Endothelial cell (in vitro differentiated cells): ENCODE data around the gene ST6GALNAC2. TPM values are rescaled to one million over a fixed set of nuclear protein-coding genes. Genes with fewer than 3 reads are reported as not detected.

Source experiments
- DNase-seq: peaks from one replicate; pipeline ENCODE4 v3.0.0; 2021; ENCODE audit warnings: low spot score
- H3K27ac Mint-ChIP-seq: one replicate; pipeline ENCODE4 v1.8.0; 2021; ENCODE audit warnings: mixed read lengths, inconsistent platforms; ENCODE audit not compliant: unreplicated experiment
- H3K27me3 Mint-ChIP-seq: one replicate; pipeline ENCODE4 v1.8.0; 2021; ENCODE audit warnings: mild to moderate bottlenecking, moderate library complexity, mixed read lengths, inconsistent platforms; ENCODE audit not compliant: unreplicated experiment
- H3K36me3 Mint-ChIP-seq: one replicate; pipeline ENCODE4 v1.8.0; 2021; ENCODE audit warnings: mild to moderate bottlenecking, low read depth, mixed read lengths, inconsistent platforms; ENCODE audit not compliant: unreplicated experiment
- H3K4me1 Mint-ChIP-seq: one replicate; pipeline ENCODE4 v1.8.0; 2021; ENCODE audit warnings: mild to moderate bottlenecking, mixed read lengths, inconsistent platforms; ENCODE audit not compliant: unreplicated experiment
- H3K4me3 Mint-ChIP-seq: one replicate; pipeline ENCODE4 v1.8.0; 2021; ENCODE audit warnings: mild to moderate bottlenecking, mixed read lengths, inconsistent platforms; ENCODE audit not compliant: unreplicated experiment
- H3K9me3 Mint-ChIP-seq: one replicate; pipeline ENCODE4 v1.8.0; 2021; ENCODE audit warnings: mixed read lengths, inconsistent platforms; ENCODE audit not compliant: unreplicated experiment
- total RNA-seq: library from RNA; stranded (reverse); fragmentation: NEBNext Ultra II Directional; extraction: Animal tissue kit (Norgen Biotek cat#: 25700); gene quantifications from one replicate; pipeline ENCODE4 v1.2.1, GENCODE V29; 2021; ENCODE audit not compliant: unreplicated experiment
- TF ChIP-seq, protein P1 (sequence below): fragments of 200-600 bp; sonication (generic); IDR thresholded peaks from one replicate; pipeline ENCODE4 v1.5.0; 2021; ENCODE audit warnings: antibody characterized with exemption; ENCODE audit not compliant: unreplicated experiment

ST6GALNAC2 gene
- total RNA-seq, 1 donor from 2014 or later: 2.2 TPM

DNA sequence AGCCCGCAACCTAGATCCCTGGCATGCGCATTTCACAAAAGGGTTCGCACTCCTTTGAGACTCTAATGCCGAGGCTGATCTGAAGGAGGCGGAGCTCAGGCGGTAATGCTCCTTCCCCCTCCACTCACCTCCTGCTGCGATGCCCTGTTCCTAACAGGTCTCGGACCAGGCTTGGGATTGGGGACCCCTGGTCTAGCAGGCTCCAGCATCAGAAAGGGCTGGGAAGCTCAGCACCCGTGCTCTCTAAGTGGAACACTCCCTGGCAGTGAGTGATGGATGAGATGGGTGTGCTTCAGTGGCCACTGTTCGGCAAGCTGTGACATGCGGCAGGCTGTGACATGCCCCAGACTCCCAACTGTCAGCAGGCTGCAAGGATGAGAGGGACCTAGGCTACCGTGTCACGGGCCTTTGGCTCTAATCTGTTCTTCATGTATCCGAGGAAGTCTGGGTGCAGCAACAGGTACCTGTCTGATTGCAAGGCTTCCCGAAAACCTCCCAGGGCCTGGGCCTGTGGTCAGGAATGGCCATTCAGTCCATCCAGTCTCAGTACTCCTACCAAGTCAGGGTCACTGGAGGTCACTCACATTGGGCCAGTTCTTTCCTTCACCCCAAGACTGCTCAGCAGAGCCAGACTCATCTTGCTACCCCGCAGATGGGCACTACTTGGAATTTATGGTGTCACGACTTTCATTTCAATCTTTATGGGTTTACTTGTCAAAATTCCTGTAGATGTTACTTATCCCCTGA, 1.3 kb upstream of the ST6GALNAC2 start:
- Mint-ChIP-seq H3K4me1 (no peaks in the 10 kb centered on the region), H3K27me3 (peaks cover 28% of the 10 kb centered on the region), H3K27ac (no peak overlapping the region), H3K9me3 (no peaks in the 10 kb centered on the region), H3K4me3 (peak overlapping the region; percentile 75), H3K36me3 (peaks cover 11% of the 10 kb centered on the region)
- no peak for DNase-seq
- TF ChIP-seq, protein P1, sequence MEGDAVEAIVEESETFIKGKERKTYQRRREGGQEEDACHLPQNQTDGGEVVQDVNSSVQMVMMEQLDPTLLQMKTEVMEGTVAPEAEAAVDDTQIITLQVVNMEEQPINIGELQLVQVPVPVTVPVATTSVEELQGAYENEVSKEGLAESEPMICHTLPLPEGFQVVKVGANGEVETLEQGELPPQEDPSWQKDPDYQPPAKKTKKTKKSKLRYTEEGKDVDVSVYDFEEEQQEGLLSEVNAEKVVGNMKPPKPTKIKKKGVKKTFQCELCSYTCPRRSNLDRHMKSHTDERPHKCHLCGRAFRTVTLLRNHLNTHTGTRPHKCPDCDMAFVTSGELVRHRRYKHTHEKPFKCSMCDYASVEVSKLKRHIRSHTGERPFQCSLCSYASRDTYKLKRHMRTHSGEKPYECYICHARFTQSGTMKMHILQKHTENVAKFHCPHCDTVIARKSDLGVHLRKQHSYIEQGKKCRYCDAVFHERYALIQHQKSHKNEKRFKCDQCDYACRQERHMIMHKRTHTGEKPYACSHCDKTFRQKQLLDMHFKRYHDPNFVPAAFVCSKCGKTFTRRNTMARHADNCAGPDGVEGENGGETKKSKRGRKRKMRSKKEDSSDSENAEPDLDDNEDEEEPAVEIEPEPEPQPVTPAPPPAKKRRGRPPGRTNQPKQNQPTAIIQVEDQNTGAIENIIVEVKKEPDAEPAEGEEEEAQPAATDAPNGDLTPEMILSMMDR: no peak

DNA sequence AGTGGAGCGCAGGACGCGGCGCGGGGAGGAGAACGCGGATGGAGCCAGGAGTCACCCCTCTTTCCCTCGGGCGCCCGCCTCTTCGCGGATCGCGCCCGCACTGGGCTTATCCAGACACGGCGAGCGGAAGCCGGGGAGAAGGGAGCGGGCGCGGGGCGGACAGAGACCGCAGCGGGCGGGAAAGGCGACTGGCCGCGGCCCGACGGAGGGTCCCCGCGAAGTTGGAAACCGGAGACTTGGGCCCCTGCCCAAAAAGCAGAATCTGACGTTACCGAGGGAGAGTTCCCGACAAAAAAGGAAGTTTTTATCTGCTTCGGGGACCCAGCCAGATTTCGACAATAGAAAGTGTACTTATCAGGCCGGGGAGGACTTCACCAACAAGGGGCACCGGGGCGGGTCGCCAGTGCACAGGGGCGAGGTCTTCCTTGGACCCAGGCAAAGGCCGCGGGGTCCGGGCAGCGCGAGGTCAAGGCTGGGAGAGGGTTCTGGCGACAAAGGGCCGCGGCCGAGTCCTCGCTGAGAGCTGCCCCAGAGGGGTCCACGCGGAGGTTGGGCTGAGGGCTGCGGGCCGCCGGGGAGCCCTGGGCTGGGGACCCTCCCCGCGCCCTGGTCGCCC, 519 bp downstream of the ST6GALNAC2 start:
- H3K36me3 Mint-ChIP-seq: peaks cover 11% of the 10 kb centered on the region
- DNase-seq: peak; percentile 30
- H3K9me3 Mint-ChIP-seq: no peaks in the 10 kb centered on the region
- TF ChIP-seq, protein P1: no peak
- peak overlapping the region; percentile 51 for H3K4me3 Mint-ChIP-seq
- H3K4me1 Mint-ChIP-seq: no peaks in the 10 kb centered on the region
- H3K27ac Mint-ChIP-seq: no peak overlapping the region
- H3K27me3 Mint-ChIP-seq: peaks cover 28% of the 10 kb centered on the region

DNA sequence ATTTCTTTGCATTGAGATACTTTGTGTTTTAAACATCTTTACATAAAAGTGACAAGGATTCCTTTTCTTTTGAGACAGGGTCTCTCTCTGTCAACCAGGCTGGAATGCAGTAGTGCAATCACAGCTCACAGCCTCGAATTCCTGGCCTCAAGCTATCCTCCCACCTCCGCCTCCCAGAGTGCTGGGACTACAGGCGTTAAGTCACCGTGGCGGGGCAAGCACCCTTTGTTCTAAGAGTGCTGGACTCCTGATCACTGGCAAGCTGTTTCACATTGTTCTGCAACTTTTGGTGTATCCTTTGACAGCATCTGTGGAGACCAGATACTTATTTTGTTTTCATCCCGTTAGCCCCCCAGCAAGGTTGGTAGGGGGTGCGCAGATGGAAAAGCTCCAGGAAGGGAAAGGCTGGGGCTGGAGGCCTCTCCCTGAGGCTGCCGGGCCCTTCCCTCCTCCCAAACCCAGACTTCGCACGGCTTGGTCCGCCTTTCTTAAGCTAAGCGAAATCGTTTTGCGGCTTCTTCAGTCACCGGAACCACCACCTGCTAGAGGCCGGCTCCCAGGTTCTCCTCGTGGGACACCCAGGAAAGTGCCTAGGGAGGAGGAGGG, 1.1 kb downstream of the ST6GALNAC2 start:
- no peak for DNase-seq
- Mint-ChIP-seq H3K4me3 (peak overlapping the region; percentile 25), H3K27ac (no peak overlapping the region), H3K27me3 (peaks cover 28% of the 10 kb centered on the region), H3K36me3 (peaks cover 11% of the 10 kb centered on the region), H3K9me3 (no peaks in the 10 kb centered on the region), H3K4me1 (no peaks in the 10 kb centered on the region)
- TF ChIP-seq, protein P1: no peak

DNA sequence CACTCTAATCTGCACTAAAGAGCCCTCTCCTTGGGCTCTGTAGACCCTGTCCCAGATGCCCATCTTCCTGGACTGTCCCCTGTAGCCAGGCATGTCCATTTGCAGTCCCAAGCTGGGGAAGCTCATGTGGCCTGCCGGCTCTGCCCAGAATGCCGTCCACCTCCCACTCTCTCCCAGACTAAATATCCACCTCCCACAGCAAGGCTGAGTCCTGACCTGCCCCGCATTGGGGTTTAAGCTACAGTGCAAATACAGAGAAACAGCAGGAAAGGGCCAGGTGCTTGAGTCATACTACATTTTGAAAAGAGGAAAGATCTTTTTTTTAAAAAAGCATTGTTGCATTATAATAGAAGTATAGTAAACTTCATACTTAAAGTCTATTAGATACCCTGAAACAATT, 3.0 kb downstream of the ST6GALNAC2 start:
- H3K4me1 Mint-ChIP-seq: no peaks in the 10 kb centered on the region
- H3K9me3 Mint-ChIP-seq: no peaks in the 10 kb centered on the region
- no peak for DNase-seq
- H3K27me3 Mint-ChIP-seq: peaks cover 22% of the 10 kb centered on the region
- no peak overlapping the region for H3K27ac Mint-ChIP-seq
- H3K4me3 Mint-ChIP-seq: no peak overlapping the region
- TF ChIP-seq, protein P1: no peak
- peaks cover 5% of the 10 kb centered on the region for H3K36me3 Mint-ChIP-seq

DNA sequence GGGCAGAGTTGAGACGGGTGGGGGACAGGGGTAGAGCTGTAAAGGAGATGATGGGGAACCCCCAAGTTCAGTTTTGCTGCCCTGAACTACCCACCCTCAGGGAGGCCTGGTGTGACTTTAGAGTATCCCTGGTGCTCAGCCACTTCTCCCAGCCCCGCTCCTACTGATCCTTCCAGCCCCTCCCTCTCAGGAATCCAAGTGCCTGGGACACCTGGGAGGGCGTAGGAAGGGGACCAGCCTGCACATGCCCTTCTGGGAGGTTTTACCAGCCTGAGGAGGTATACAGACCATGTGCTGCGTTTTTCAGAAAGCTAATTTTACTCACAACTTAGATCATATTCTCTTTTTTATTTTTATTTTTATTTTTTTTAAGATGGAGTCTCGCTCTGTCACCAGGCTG, 4.1 kb downstream of the ST6GALNAC2 start:
- H3K27me3 Mint-ChIP-seq: peaks cover 13% of the 10 kb centered on the region
- no peak for DNase-seq
- TF ChIP-seq, protein P1: no peak
- H3K27ac Mint-ChIP-seq: no peak overlapping the region
- no peak overlapping the region for H3K4me3 Mint-ChIP-seq
- no peaks in the 10 kb centered on the region for H3K4me1 Mint-ChIP-seq
- no peaks in the 10 kb centered on the region for H3K9me3 Mint-ChIP-seq
- no peaks in the 10 kb centered on the region for H3K36me3 Mint-ChIP-seq
